Mucosa of descending colon (tissue), 3 donors: Measurements from ENCODE around the gene HBD. TPM values are rescaled to one million over a fixed set of nuclear protein-coding genes. Genes with fewer than 3 reads are reported as not detected.

ENCODE experiments used
- ATAC-seq: fragments of 200-7000 bp; cut with Tn5 transposase; one replicate; pipeline ENCODE4 v1.9.1; 2020; ENCODE audit warnings: mild to moderate bottlenecking, moderate library complexity
- DNase-seq, 3 donors: peaks; one replicate each; pipeline ENCODE4 v3.0.0-alpha.2; 2020
- H3K36me3 ChIP-seq: fragments of 200-600 bp; one replicate; pipeline ENCODE4 v1.8.0; 2021; ENCODE audit warnings: low read depth, mild to moderate bottlenecking
- H3K4me1 ChIP-seq: fragments of 200-600 bp; one replicate; pipeline ENCODE4 v1.8.0; 2021; ENCODE audit warnings: low read depth, mild to moderate bottlenecking
- H3K4me3 ChIP-seq: fragments of 200-600 bp; one replicate; pipeline ENCODE4 v1.8.0; 2021; ENCODE audit warnings: mild to moderate bottlenecking
- H3K9me3 ChIP-seq: fragments of 200-600 bp; one replicate; pipeline ENCODE4 v1.8.0; 2021; ENCODE audit warnings: mild to moderate bottlenecking
- intact Hi-C, 2 donors: fragments of 100-400 bp; cut with DNase I in 1 of 2; cut with micrococcal nuclease in 1 of 2; formaldehyde crosslinking; loops; one replicate each; pipeline versions ENCODE4 v1.11.0 to v1.11.1; 2022; cut with DNase I, micrococcal nuclease
- total RNA-seq, 3 donors: library from RNA; stranded (reverse); fragmentation: NEBNext Ultra II Directional in 2 of 3; extraction: Animal tissue kit (Norgen Biotek cat#: 25700) in 2 of 3; gene quantifications; one replicate each; pipeline versions ENCODE4 v1.2.1 to v1.2.4, GENCODE V29; 2021 to 2023
- TF ChIP-seq, protein P1 (sequence below): fragments of 200-600 bp; IDR thresholded peaks from one replicate; pipeline ENCODE4 v1.8.0; 2022; ENCODE audit warnings: antibody characterized with exemption, mild to moderate bottlenecking
- donor health status: DM: no; HTN: no; CAD: no; lungs with moderate emphysema.
- donor health status: DM: no; HTN: no; CAD: no.
- donor health status: DM: no; HTN: yes; CAD: no.

HBD gene
- total RNA-seq, 3 donors from 2014 or later, result not detected

DNA sequence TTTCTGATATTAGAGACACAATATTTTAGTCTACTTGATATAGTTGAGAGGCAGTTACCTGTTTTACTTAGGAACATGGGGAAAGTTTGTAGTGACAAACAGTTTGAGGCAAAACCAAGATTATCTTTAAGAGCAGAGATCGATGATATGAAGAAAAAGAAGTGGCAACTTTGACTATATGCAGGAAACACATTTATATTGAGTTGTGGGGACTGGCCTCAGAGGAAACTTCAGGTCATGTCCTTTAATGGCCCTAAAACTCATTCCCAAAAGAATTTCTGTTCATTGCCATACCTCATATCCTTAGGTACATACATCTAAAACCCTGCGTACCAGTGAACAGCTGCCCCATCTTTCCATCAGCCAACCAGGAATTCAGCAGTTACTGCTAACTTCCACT is 10.9 kb upstream of the HBD start:
- H3K4me1 ChIP-seq, result no peaks in the 10 kb centered on the region
- no peaks in the 10 kb centered on the region for H3K36me3 ChIP-seq
- H3K9me3 ChIP-seq, result no peaks in the 10 kb centered on the region
- TF ChIP-seq, protein P1, sequence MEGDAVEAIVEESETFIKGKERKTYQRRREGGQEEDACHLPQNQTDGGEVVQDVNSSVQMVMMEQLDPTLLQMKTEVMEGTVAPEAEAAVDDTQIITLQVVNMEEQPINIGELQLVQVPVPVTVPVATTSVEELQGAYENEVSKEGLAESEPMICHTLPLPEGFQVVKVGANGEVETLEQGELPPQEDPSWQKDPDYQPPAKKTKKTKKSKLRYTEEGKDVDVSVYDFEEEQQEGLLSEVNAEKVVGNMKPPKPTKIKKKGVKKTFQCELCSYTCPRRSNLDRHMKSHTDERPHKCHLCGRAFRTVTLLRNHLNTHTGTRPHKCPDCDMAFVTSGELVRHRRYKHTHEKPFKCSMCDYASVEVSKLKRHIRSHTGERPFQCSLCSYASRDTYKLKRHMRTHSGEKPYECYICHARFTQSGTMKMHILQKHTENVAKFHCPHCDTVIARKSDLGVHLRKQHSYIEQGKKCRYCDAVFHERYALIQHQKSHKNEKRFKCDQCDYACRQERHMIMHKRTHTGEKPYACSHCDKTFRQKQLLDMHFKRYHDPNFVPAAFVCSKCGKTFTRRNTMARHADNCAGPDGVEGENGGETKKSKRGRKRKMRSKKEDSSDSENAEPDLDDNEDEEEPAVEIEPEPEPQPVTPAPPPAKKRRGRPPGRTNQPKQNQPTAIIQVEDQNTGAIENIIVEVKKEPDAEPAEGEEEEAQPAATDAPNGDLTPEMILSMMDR, result no peak
- ATAC-seq (no peak), DNase-seq (no peak)
- H3K4me3 ChIP-seq, result no peak overlapping the region
- intact Hi-C loops, result no loop called here

DNA sequence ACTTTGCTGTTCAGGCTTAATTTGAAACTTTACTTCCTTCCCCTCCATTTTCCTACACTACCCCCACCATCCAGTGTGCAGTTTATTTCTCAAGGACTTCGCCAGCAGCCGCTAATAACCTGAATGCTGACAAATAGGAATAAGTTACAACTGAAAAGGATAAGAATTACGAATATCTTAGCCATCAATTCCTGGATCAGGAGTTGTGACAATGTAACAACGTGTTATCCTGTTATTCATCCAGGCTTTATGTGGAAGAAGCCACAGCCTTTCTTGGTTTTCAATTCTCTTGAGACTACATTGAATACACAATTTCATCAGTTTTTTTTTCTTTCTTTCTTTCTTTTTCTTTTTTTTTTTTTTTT is 9.5 kb upstream of the HBD start:
- intact Hi-C loops, result no loop called here
- Histone ChIP-seq H3K4me3 (no peak overlapping the region), H3K4me1 (no peaks in the 10 kb centered on the region), H3K9me3 (no peaks in the 10 kb centered on the region), H3K36me3 (no peaks in the 10 kb centered on the region)
- TF ChIP-seq, protein P1, result no peak
- DNase-seq (no peak), ATAC-seq (no peak)

DNA sequence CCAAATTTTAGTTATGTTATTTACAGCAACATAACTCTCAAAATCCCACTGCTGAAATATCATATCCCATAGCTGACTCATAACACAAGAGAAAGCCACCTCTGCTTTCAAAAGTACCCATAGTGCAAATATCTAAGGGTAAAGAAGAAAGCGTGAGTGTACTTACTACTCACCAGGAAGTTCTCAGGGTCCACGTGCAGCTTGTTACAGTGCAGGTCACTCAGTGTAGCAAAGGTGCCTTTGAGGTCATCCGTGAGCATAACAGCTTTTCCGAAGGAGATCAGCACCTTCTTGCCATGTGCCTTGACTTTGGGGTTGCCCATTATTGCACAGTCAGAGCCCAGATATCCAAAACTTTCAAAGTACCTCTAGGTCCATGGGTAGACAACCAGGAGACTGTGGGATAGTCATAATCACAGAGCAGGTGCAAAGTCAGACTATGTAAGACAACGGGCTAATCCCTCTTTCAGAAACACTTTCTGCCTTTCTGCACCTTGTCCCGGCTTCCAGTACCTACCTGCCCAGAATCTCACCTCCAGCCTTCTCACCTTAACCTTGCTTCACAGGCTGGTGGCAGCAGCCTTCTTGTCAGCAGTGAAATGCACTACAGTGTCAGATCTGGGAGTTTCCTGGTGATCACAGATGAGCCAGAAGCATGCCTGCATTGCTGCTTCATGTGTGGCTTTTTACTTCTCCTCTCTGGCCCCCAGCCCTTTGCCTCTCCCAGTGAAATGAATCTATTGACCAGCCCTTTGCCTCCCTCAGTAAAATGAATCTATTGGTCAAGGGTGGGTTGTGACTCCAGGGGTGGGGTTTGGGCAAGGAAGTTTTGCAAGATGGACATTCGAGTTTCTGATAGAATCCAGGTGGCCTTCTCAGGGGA is 8.9 kb upstream of the HBD start:
- intact Hi-C loops, result no loop called here

GRCh38 chr11:5242208-5242607 is 7.9 kb upstream of the HBD start:
- no peak for ATAC-seq
- TF ChIP-seq, protein P1, result no peak
- intact Hi-C loops, result no loop called here

More for the DNA sequence above, 8.9 kb upstream of the HBD start:
- no peak overlapping the region for H3K4me3 ChIP-seq
- DNase-seq (no peak), ATAC-seq (no peak)
- no peaks in the 10 kb centered on the region for H3K9me3 ChIP-seq
- TF ChIP-seq, protein P1, result no peak
- no peaks in the 10 kb centered on the region for H3K36me3 ChIP-seq
- no peaks in the 10 kb centered on the region for H3K4me1 ChIP-seq

GRCh38 chr11:5241458-5241857 is 7.2 kb upstream of the HBD start:
- no peaks in the 10 kb centered on the region for H3K36me3 ChIP-seq
- intact Hi-C loops, result no loop called here
- DNase-seq (no peak), ATAC-seq (no peak)
- TF ChIP-seq, protein P1, result no peak
- no peaks in the 10 kb centered on the region for H3K4me1 ChIP-seq
- H3K9me3 ChIP-seq, result no peaks in the 10 kb centered on the region
- no peak overlapping the region for H3K4me3 ChIP-seq

More at GRCh38 chr11:5242208-5242607, 7.9 kb upstream of the HBD start:
- Histone ChIP-seq H3K4me3 (no peak overlapping the region), H3K36me3 (no peaks in the 10 kb centered on the region), H3K9me3 (no peaks in the 10 kb centered on the region), H3K4me1 (no peaks in the 10 kb centered on the region)
- DNase-seq, result no peak
